ENCODE results near the gene HLCS. TPM values are rescaled to one million over a fixed set of nuclear protein-coding genes. Genes with fewer than 3 reads are reported as not detected.

Gene HLCS
- total RNA-seq, 1 experiment from 2014 or later: 12.7 TPM

DNA sequence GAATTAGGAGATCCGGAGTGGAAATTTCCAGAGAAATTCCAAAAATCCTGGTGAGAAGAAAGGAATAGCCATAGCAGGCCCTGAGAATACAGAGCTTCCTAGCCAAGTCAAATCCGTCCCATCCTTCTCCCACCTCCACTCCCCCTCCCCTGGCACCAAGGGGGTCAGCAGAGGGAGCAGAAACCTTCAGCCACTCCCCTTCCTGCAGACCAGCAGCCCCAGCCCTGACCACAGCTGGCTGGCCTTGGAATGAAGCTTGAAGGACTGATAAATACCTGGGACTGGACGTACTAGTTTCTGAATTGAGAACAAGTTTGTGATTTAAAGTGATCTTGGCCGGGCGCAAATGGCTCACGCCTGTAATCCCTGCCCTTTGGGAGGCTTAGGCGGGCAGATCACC lies 26.2 kb upstream of the HLCS start:
- no peak overlapping the region for H2AFZ ChIP-seq (ENCODE audit: low read length)
- no peak overlapping the region for H2BK120ac ChIP-seq (ENCODE audit: low read depth, low read length, poor library complexity, severe bottlenecking)
- H3K4me1 Mint-ChIP-seq: peaks cover 15 to 30% of the 10 kb centered on the region in 2 experiments
- H3K36me3 Mint-ChIP-seq (ENCODE audit: insufficient read depth in 1 of 3, low read depth in 3 of 3): no peaks in the 10 kb centered on the region
- no peak overlapping the region for H3K4me2 ChIP-seq (ENCODE audit: insufficient read depth, insufficient read length, low read length)
- no CpG with 5 or more reads among the region's 7 CpGs for WGBS (ENCODE audit: extremely low coverage, insufficient read length, low lambda C conversion rate)
- H3K4ac ChIP-seq (ENCODE audit: low read depth, low read length): no peak overlapping the region
- no peak overlapping the region for H3K27ac ChIP-seq (ENCODE audit: insufficient read length, low read depth, low read length)
- H3K79me1 ChIP-seq (ENCODE audit: insufficient read depth, low read depth, low read length, poor library complexity, severe bottlenecking): no peaks in the 10 kb centered on the region
- H4K5ac ChIP-seq (ENCODE audit: insufficient read length, low read depth, low read length): no peak overlapping the region
- no peak overlapping the region for H3K14ac ChIP-seq (ENCODE audit: insufficient read depth, low read length)
- H2BK12ac ChIP-seq (ENCODE audit: insufficient read length, low read depth, low read length): no peak overlapping the region
- H3K79me2 ChIP-seq (ENCODE audit: insufficient read depth, low read length): no peaks in the 10 kb centered on the region
- no peak overlapping the region for H3K23ac ChIP-seq (ENCODE audit: insufficient read length, low read depth, low read length)
- no peaks in the 10 kb centered on the region for H4K20me1 ChIP-seq (ENCODE audit: control insufficient read depth, insufficient read depth, insufficient read length)
- no peak overlapping the region for H3K18ac ChIP-seq (ENCODE audit: insufficient read length, low read depth, low read length)
- H2AK5ac ChIP-seq (ENCODE audit: insufficient read length, low read length): no peak overlapping the region
- H3K4me3 Mint-ChIP-seq: no peak overlapping the region
- H3T11ph ChIP-seq (ENCODE audit: low read length): no peak overlapping the region
- DNase-seq: peak; percentile 69
- H2BK15ac ChIP-seq (ENCODE audit: low read depth, low read length): no peak overlapping the region
- no peak overlapping the region for H2BK20ac ChIP-seq (ENCODE audit: low read depth, low read length, poor library complexity, severe bottlenecking)
- no peak overlapping the region for H4K91ac ChIP-seq (ENCODE audit: insufficient read length, low read depth, low read length)
- H3K27ac Mint-ChIP-seq: no peak overlapping the region
- H3K27me3 Mint-ChIP-seq (ENCODE audit: low read depth): peaks cover 22% of the 10 kb centered on the region
- no peaks in the 10 kb centered on the region; the same call in 1 of the 2 replicates for H3K4me1 ChIP-seq (ENCODE audit: insufficient read depth, low read length)
- H2BK5ac ChIP-seq (ENCODE audit: insufficient read length, low read length): no peak overlapping the region
- H3K56ac ChIP-seq (ENCODE audit: insufficient read length, low read depth, low read length): no peak overlapping the region
- H4K8ac ChIP-seq (replicated peaks; ENCODE audit: insufficient read length, low read depth, low read length): no peak overlapping the region
- no peaks in the 10 kb centered on the region for H3K9me3 ChIP-seq (ENCODE audit: control insufficient read depth, low read depth, low read length)
- TF ChIP-seq, protein P1, sequence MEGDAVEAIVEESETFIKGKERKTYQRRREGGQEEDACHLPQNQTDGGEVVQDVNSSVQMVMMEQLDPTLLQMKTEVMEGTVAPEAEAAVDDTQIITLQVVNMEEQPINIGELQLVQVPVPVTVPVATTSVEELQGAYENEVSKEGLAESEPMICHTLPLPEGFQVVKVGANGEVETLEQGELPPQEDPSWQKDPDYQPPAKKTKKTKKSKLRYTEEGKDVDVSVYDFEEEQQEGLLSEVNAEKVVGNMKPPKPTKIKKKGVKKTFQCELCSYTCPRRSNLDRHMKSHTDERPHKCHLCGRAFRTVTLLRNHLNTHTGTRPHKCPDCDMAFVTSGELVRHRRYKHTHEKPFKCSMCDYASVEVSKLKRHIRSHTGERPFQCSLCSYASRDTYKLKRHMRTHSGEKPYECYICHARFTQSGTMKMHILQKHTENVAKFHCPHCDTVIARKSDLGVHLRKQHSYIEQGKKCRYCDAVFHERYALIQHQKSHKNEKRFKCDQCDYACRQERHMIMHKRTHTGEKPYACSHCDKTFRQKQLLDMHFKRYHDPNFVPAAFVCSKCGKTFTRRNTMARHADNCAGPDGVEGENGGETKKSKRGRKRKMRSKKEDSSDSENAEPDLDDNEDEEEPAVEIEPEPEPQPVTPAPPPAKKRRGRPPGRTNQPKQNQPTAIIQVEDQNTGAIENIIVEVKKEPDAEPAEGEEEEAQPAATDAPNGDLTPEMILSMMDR (conservative IDR thresholded peaks at IDR 0.05): no peak
- H3K23me2 ChIP-seq (ENCODE audit: insufficient read length, low read depth, low read length, poor library complexity, severe bottlenecking): peaks cover 8% of the 10 kb centered on the region
- H3K27me3 ChIP-seq (ENCODE audit: insufficient read depth, low read length): no peaks in the 10 kb centered on the region
- no peak overlapping the region for H3K9ac ChIP-seq (ENCODE audit: extremely low read depth, insufficient read length, low read length)
- peaks cover 0 to 2% of the 10 kb centered on the region in 2 experiments; a peak in 1 of 5 replicates for H3K9me3 Mint-ChIP-seq

Measured in H9 (cell line).